Stimulated activated CD4-positive, alpha-beta T cell treated with anti-CD3 and anti-CD28 coated beads, Interleukin-4, amount 100 ng/mL, for 24 hours (primary cell): ENCODE data around the gene PALLD.

ENCODE experiments used
- DNase-seq: peaks from one replicate; pipeline ENCODE4 v3.0.0-alpha.2; 2020

PALLD gene

DNA sequence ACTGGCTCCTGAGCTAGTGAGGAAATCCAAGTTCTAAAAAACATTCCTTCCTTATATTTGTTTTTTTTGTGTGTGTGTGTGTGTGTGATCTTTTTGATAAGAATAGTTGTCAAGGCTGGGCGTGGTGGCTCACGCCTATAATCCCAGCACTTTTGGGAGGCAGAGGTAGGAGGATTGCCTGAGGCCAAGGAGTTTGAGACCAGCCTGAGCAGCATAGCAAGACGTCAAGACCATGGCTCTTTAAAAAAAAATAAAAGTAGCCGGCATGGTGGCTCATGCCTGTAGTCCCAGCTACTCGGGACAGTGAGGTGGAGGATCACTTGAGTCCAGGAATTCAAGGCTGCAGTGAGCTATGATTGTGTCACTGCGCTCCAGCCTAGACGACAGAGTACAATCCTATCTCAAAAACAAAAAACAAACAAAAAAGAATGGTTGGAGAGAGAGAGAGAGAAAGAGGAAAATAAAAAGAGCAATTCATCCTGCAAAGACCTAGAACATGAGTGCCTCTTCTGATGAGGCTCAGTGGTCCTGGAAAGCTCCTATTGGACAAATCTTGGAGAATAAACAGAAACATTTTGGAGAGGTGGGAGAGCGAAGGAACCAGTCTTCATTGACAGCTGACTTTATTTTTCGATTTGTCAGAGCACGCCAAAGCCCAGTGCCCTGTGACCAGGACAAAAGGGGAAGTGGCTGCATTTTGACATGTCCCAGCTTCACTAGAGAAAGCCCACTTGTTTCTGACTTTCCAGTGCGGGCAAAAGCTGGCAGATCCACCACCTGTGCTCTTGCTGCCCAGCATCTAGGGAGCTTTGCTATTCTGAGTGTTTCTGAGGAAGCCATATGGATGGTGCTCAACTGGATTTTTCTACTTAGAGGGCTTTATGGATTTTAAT lies 244.7 kb downstream of the PALLD start:
- no peak for DNase-seq

DNA sequence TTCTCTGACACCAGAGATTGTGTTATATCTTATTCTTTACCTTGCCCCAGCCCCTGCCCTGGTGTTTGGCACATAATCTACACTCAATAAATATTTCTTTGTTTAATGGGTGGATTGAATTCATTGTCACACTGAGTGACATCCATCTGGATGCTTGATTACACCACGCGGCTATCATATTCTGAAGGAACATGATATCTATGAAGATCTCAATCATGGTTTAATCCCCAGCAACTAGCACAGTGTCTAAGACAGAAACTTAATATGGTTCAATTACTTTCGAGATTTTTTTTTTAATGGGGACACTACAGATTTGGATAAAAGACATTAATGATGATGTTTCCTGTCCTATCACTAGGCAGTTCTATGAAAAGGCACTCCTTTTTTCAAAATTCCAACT lies 246.3 kb downstream of the PALLD start:
- DNase-seq = no peak

DNA sequence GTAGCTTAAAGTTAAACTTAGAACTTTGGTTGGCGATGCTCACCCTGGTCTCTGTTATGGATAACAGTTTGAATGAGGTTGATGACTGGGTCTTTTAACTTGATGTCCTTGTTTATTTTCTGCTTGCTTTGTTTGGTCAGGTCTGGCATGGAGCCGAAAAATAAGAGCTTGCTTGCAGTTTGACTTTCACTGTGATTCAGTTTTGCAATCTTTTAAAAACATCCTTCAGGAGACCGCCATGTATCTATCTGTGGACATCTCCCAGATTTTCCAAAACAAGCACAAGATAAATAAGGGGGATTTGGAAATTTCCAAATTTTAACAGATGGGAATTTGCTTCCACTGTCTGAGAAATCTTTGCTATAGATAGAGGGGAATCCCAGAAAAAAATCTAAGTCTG lies 246.7 kb downstream of the PALLD start:
- no peak for DNase-seq

DNA sequence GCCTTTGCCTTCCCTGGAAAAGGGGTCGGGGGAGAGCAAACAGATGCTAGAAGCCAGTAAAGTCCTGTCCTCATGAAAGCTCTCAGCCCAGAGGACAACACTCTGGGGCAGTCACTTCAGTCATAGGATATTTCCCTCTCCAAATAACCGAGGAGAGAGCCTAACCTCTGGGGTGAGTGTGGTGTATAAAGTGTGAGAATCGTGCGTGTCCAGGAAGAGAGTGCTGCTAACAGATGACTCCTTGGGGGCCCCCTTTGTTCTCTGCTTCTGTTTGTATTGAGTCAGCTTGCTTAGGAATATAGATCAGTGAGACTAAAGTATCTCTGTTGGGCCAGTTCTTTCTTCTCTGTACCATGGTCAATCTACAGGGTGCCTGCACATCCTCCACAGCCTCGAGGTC lies 247.2 kb downstream of the PALLD start:
- no peak for DNase-seq

DNA sequence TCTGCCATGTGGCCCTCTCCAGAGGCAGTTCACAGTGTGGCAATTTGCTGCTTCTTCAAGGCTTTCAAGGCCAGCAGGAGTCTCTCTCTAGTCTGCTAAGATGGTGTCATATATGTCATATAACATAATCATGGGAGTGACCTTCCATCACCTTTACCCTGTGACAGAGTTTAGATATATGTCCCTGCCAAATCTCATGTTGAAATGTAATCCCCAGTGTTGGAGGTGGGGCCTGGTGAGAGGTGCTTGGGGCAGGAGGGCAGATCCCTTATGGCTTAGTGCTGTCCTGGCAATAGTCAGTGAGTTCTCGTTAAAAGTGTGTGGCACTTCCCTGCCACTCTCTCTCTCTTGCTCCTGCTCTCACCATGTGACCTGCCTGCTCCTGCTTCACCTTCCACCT lies 252.0 kb downstream of the PALLD start:
- DNase-seq = no peak

DNA sequence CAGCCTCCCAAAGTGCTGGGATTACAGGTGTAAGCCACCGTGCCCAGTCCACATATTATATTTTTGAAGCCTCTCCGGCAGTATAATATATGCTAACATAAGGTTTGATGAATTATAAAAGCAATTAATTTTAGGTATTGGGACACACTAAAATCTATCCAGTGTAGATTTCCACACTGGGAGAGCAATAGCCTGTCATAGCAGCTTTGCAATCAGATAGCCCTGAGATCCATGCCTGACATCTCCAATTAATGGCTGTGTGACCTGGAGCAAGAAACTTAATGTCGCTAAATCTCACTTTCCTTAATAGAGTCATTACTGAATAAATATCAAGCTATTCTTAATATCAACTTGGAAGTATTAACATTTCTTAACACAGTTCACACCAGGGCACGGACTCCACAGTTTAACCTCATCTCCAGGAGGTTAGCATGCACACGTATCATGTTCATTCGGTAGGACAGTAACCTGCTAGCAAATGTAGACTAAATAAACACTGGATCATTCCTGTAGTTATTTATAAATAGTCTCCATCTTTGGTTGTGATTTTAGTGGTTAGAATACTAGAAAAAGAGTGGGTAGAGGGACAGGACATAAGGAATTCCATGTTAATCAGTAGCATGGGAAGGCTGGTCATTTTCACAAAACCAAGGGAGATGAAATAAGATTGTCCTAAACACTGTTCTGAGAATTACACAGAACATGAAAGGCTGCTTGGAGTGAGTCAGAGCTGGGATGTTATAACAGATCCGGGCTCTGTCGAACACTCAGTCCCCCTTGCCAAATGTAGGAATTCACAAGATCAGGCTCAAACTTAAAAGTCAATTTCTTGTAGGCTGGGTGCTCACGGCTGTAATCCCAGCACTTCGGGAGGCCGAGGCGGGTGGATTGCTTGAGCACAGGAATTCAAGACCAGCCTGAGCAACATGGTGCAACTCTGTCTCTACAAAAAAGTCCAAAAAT lies 254.7 kb downstream of the PALLD start:
- no peak for DNase-seq

DNA sequence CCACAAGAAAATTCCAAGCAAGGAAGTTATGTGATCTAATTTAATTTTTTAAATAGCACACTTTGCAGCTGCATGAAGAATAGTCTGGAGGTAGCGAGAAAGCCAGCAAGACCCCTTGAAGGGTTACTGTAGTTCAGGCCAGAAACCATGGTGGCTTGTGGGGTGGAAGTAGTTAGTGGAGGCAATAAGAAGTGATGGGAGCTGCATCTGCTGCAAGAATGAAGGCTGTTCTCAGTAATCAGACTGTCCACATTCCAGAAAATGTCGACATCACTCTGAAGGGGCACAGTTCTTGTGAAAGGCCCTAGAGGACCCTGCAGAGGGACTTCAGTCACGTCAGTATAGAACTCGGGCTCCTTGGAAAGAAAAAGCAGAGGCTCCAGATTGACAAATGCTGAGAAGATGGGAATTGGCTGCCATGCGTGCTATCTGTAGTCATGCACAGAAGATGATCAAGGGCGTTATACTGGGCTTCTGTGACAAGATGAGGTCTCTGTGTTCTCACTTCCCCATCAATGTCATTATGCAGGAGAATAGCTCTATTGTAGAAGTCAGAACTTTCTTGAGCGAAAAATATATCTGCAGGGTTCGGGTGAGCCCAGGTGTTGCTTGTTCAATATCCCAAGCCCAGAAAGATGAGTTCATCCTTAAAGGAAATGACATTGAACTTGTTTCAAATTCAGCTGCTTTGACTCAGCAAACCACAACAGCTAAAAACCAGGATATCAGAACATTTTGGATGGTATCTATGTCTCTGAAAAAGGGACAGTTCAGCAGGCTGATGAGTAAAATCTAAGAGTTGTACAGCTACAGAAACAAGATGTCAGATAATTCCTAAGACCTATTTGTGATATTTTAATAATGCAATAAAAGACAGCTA lies 259.0 kb downstream of the PALLD start:
- no peak for DNase-seq

DNA sequence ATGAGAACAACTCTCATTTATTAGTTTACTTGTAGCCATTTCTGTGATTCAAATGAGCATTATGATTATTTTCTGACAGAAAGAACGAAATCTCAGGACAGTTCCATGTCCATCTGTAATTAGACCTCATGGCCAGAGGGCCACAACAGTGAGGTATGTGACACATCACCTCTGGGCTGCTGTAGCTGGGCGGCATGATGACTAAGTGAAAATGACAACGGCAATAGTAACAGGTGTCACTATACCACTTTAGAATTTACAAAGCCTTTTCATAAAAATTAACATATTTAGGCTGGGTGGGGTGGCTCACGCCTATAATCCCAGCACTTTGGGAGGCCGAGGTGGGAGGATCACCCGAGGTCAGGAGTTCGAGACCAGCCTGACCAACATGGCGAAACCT lies 260.6 kb downstream of the PALLD start:
- no peak for DNase-seq

DNA sequence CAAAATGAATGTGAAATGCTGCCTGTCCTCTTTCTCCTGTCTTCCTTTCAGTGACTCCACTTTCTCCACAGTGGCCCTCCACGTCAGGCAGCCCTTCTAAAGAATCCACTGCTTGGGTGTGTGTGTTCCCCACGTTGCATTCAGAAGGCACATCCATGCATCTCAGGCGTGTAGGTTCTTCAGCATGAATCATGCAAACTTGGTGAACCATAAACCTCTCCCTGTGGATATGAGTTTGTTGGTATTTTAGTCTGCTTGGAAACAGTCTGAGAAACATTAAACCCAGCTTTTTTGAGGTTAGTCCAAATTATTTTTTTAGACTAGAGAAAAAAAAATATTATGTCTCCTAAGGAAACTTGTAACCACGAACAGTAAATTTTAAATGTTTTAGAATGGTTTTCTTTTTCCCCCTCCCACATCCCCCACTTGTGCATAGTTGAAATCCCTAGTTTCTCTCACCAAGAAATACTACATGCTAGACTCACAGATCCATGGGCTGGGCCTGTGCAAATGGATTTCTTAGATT lies 261.6 kb downstream of the PALLD start:
- no peak for DNase-seq

DNA sequence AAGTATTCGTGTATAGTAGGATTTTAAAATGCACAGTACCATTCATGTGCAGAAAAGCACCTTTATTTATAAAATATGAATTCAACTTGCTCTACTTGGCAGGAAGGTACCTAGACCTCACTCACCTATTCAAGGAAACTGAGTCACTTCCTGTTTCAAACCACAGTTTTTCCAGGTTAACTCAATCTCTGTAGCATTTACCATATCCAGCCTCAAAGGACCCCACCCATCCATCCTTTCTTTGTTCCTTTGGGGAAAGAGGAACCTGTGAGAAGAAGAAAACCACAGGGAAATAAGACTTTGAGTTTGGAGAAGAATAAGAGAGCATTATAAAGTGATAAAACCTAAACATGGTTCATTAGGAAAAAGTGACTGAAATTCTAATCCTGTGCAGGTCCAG lies 262.5 kb downstream of the PALLD start:
- DNase-seq = no peak

DNA sequence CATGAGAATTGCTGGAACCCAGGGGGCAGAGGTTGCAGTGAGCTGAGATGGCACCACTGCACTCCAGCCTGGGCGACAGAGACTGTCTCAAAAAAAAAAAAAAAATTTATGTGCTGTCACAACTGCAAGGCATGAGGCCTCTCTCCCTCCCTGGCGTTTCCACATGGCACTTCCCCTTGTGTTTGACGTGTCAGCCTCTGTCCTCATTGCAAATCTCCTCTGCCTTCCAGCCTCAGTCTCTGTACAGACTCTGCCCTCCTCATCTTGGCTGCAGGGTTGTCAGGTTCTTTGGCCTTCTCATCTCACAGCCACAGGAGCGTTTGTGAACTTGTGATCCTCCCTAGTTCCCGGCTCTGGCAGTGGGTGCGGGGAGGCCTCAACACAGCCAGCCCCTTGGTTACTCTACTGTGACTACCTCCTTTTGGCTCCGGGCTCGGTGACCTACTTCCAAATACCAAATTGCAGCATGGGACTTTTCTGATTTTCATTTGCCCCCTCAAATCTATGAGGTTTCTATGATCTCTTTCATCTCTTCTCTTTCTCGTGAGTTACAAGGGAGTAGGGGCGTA lies 263.2 kb downstream of the PALLD start:
- DNase-seq = no peak

DNA sequence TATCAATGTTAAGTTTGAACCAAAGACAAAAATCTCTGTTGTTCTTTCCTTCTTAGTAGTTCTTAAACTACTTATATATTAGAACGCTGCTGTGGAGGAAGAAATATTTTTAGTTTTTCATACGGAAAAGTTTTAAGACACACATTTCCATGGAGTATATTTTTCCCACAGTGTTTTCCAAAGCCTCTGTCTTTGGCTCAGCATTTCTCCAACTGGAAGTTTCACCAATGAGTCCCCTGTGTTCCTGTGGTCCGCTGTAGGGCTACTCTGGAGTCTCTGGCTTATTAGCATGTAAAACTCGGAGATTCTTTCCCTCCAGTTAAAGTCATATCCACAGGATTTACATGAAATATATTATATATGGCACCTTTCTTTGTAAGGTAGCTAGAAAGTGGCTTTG lies 264.2 kb downstream of the PALLD start:
- DNase-seq = no peak

DNA sequence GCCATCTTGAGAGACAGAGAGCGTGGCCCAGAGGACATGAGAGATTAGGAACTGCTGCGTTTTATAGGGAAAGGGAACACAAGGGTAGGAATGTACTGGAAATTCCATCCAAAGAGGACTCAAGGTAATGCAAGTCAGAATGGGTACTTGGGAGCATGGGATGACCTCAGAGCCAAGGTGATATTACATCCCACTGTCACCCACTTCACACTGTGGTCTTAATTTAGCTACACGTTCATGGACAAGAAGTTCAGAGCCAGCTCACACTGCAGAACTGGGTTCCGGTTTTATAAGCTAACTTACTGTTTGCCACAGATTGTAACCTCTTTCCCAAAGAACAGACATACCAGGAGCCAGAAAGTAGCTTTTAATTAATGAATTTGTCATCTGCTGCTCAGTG lies 268.5 kb downstream of the PALLD start:
- no peak for DNase-seq

DNA sequence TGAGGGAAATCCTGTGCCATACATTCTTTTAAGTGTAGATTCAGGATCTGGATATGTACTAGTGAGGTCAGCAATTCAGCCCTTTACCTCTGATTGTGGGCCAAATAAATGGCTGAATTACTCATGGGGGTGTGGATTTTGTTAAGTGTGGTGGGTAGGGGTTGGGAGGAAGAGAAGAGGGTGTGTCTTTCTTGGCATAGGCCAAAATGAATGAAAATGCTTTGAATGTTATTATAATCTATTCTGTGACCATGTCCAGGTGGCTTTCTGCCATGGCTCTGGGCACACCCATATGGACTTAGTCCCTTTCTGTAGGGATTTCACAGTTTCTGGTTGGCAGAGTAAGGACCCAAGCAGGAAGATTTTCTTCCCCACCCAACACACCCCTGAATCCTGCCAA lies 268.9 kb downstream of the PALLD start:
- DNase-seq = no peak

DNA sequence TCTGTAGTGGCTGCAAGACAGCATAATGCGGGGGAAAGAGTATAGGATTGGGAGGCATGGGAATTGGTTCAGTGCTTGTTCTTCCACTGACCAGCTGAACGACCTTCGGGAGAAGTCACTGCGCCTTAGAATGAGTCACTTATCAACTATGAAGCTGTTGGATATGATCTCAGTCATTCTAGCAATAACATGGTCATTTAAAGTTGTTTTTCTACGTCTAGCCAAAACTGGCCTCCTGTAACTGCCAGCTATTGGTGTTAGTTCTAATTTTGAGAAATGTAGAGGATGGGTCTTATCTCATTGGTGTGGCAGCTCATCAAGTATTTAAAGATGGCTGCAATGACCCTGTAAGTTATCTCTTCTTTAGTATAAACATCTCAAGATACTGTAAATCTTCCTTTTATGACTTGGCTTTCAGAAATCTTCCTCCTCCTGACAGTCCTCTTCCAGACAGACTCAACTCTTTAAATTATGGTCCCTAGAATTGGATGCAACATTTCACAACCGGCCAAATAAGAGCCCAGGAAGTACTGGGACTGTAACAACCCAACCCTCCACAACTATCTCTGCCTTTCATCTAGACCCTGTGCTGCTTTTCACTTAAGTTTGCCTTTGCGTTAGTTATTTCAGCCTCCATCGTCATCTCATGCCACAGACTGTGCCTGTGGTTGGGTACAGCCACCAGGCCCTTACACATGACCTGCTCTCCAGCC lies 269.9 kb downstream of the PALLD start:
- no peak for DNase-seq

DNA sequence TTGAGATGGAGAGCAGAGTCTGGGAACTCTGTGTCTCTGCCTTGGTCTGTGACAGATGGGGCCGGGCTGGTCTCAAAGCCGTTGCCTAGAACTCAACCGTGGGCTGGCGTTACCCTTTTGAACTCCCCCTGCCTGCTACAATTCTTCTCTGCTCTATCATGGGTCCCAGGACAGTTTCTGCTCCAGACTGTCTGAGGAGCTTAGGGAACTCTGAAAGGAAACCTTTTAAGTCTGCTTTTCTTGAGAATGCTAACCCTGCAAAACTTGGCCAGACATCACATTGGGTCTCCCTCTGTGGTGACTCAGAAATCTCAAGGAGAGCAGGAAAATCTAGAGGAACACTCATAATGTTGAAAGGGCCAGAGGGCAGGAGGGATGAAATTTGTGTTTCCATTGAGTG lies 272.6 kb downstream of the PALLD start:
- DNase-seq = no peak

DNA sequence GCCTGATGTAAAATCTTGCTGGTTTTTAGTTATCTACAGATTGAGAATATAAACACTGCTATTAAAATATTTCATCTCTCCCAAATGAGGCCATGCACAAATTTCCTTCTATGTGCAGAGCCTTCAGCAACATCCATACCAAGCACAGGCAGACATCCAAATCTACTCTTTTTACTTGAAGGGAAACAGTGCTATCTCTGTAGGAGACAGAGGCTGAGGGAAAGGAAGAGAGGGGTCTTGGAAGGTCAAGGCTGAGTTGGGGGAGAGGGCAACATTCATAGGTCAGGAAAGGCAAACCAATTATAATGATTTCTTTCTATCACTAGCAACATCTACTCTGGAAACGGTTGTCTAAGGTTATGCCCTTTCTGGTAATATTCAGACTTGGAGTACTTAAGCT lies 273.0 kb downstream of the PALLD start:
- DNase-seq = no peak

DNA sequence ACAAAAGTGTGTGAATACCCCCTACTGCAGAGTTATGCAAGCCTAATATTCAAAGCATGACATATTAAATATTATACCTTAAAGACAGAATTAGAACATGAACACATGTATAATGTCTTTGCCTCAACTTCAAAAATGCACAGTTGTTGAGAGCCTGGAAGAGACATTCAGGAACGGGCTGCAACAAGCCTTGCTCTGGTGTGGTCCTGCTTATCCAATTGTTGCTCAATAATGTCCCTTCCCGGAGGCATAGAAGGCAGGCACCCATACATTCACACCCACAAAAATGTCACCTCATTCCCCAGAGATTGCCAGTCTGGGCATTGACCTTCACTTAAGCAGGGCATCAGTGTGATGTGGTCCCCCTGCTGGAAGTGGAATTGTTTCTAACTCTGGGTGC lies 274.4 kb downstream of the PALLD start:
- no peak for DNase-seq

DNA sequence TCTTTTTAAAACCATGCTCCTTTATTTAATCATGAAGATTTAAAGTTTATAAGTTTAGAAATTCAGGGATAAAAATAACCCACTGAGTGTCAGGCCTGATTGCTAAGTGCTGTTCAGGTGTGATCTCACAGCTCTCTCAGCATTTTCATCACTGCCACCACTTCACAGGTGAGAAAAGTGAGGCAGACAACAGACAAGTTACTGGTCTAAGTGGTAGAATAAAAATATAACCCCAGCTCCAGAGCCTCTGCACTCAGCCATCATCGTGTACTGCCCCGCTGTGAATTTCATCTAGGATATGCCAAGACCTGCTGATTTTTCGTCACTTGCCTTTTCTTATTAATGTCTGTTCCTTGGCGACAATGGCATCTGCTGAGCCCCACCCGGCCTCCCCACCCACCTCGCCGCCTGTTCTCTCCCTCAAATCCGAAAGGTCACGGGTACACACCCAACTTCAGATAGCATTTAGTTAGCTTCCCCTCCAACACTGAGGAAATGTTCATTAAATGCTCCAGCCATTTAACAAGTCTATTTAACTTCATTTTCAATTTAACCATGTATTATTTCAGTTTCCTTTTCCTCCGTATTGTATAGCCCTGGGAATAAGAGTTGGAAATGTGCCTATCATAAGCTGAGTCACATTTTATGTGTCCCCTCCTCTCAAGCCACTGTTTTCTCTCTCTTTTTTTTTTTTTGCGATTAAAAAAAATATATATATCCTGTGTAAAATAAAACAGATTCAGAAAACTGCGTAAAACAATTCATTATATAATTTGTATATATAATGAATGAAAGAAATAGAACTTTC lies 276.7 kb downstream of the PALLD start:
- no peak for DNase-seq

DNA sequence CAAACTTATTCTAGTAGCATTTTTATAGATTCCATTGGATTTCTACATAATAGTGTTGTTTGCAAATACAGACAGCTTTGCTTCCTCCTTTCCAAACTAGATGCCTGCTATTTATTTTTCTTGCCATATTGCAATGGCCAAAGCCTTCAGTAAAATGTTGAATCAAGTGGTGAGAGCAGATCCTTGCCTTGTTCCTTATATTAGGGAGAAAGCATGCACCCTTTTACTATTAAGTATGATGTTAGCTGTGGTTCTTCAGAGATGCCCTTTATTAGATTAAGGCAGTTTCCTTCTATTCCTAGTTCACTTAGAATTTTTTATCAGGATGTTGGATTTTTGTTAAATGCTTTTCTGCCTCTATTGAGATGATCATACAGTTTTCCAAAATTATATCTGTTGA lies 279.5 kb downstream of the PALLD start:
- DNase-seq = no peak
